Ishikawa (cell line): ENCODE results near the gene MOK.

ENCODE experiments used
- CEBPB ChIP-seq: IDR thresholded peaks from 2 replicates; pipeline ENCODE4 v1.6.1; 2012
- CREB1 ChIP-seq: IDR thresholded peaks from 2 replicates; pipeline ENCODE4 v1.6.1; 2012; ENCODE audit warnings: low read depth
- EGR1 ChIP-seq: IDR thresholded peaks from 2 replicates; pipeline ENCODE4 v1.6.1; 2012
- EP300 ChIP-seq: IDR thresholded peaks from 2 replicates; pipeline ENCODE4 v1.6.1; 2012; ENCODE audit warnings: borderline replicate concordance
- FOXM1 ChIP-seq: IDR thresholded peaks from 2 replicates; pipeline ENCODE4 v1.6.1; 2012; ENCODE audit warnings: low read depth, borderline replicate concordance
- NFIC ChIP-seq: IDR thresholded peaks from 2 replicates; pipeline ENCODE4 v1.6.1; 2012
- RAD21 ChIP-seq: IDR thresholded peaks from 2 replicates; pipeline ENCODE4 v1.6.1; 2012; ENCODE audit warnings: low read depth
- TAF1 ChIP-seq: IDR thresholded peaks from 2 replicates; pipeline ENCODE4 v1.6.1; 2012; ENCODE audit warnings: low read depth, mild to moderate bottlenecking
- TCF12 ChIP-seq: IDR thresholded peaks from 2 replicates; pipeline ENCODE4 v1.6.1; 2012; ENCODE audit warnings: low read depth
- TEAD4 ChIP-seq: IDR thresholded peaks from 2 replicates; pipeline ENCODE4 v1.6.1; 2012
- YY1 ChIP-seq: IDR thresholded peaks from 2 replicates; pipeline ENCODE4 v1.6.1; 2012; ENCODE audit warnings: low read depth
- ZBTB7A ChIP-seq: IDR thresholded peaks from 2 replicates; pipeline ENCODE4 v1.6.1; 2012; ENCODE audit warnings: low read depth
- TF ChIP-seq, protein P1 (sequence below): IDR thresholded peaks from 2 replicates; pipeline ENCODE4 v1.6.1; 2012
- TF ChIP-seq, protein P2 (sequence below): IDR thresholded peaks from 2 replicates; pipeline ENCODE4 v1.6.1; 2012; ENCODE audit warnings: low read depth, mild to moderate bottlenecking
- TF ChIP-seq, protein P3 (sequence below): IDR thresholded peaks from 2 replicates; pipeline ENCODE4 v1.6.1; 2012

MOK gene

DNA sequence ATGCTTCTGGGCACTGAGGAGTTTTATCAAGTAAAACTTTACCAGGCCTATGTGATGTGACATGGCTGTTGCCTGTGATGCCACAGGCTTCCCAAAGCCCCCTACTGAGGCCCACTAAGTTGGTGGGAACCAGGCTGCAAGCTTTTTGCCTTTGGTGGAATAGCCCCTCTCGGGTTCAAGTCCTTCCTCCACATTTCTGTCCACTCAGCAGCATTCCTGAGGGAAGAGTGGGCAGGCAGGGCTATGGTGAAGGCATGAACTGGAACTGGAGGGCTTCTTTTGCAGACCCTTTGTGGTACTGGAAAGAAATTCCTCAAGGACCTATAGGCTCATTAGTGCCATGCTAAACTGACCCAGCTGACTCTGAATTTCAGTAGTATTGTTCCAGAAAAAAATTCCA is 116.8 kb downstream of the MOK start:
- TF ChIP-seq, protein P1, sequence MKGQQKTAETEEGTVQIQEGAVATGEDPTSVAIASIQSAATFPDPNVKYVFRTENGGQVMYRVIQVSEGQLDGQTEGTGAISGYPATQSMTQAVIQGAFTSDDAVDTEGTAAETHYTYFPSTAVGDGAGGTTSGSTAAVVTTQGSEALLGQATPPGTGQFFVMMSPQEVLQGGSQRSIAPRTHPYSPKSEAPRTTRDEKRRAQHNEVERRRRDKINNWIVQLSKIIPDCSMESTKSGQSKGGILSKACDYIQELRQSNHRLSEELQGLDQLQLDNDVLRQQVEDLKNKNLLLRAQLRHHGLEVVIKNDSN, result no peak
- TF ChIP-seq, protein P2, sequence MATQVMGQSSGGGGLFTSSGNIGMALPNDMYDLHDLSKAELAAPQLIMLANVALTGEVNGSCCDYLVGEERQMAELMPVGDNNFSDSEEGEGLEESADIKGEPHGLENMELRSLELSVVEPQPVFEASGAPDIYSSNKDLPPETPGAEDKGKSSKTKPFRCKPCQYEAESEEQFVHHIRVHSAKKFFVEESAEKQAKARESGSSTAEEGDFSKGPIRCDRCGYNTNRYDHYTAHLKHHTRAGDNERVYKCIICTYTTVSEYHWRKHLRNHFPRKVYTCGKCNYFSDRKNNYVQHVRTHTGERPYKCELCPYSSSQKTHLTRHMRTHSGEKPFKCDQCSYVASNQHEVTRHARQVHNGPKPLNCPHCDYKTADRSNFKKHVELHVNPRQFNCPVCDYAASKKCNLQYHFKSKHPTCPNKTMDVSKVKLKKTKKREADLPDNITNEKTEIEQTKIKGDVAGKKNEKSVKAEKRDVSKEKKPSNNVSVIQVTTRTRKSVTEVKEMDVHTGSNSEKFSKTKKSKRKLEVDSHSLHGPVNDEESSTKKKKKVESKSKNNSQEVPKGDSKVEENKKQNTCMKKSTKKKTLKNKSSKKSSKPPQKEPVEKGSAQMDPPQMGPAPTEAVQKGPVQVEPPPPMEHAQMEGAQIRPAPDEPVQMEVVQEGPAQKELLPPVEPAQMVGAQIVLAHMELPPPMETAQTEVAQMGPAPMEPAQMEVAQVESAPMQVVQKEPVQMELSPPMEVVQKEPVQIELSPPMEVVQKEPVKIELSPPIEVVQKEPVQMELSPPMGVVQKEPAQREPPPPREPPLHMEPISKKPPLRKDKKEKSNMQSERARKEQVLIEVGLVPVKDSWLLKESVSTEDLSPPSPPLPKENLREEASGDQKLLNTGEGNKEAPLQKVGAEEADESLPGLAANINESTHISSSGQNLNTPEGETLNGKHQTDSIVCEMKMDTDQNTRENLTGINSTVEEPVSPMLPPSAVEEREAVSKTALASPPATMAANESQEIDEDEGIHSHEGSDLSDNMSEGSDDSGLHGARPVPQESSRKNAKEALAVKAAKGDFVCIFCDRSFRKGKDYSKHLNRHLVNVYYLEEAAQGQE, result no peak
- TF ChIP-seq CREB1 (no peak), TAF1 (no peak), CEBPB (no peak), FOXM1 (no peak), YY1 (no peak), RAD21 (no peak), TEAD4 (no peak), NFIC (no peak), EGR1 (no peak), EP300 (no peak), TCF12 (no peak), ZBTB7A (no peak)
- TF ChIP-seq, protein P3, sequence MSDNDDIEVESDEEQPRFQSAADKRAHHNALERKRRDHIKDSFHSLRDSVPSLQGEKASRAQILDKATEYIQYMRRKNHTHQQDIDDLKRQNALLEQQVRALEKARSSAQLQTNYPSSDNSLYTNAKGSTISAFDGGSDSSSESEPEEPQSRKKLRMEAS, result no peak

DNA sequence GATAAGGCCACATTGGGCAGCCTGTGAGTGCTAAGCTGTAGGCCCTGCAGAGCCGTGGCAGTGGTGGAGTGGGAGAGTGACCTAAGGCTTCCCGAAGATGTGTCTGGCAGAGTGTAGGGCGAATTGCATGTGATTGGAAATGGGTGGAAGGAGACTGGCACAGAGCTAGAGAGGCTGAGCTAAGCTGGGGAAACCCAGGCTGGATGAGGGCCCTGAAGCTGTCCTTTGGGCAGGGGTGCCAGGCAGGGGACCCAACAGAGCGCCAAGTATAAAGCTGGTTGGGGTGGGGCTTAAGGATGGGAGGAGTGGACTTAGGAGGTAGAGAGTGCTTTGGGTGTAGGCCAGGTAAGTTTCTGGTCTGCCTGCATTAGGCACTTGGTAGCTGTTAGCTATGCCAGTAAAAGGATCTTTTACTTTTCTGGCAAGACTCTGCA is 117.4 kb downstream of the MOK start:
- no peak for TF ChIP-seq TCF12
- no peak for TF ChIP-seq YY1
- TF ChIP-seq ZBTB7A, result no peak
- no peak for TF ChIP-seq NFIC
- TF ChIP-seq RAD21, result no peak
- TF ChIP-seq, protein P3, result no peak
- no peak for TF ChIP-seq EGR1
- TF ChIP-seq TAF1, result no peak
- TF ChIP-seq, protein P2, result no peak
- TF ChIP-seq, protein P1, result no peak
- TF ChIP-seq TEAD4, result no peak

DNA sequence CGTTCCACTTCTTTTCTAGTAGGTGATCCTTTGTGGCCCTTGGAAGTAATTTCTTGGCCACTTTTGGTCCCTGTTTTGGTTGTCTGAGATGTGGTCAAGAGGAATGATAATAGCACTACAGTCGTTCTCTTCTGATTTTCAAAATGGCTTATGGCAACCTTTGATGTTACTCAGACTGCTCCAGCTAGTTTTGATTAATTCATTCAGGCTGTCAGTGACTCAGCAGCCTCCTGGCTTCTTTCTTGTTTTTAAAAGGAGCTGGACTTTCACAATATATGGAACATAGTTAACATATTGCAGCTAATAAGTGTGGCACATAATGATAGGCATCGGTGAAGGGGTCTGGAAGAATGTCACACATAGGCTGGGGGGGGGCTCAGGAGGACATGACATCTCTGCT is 117.9 kb downstream of the MOK start:
- TF ChIP-seq RAD21 (no peak), TCF12 (no peak)

DNA sequence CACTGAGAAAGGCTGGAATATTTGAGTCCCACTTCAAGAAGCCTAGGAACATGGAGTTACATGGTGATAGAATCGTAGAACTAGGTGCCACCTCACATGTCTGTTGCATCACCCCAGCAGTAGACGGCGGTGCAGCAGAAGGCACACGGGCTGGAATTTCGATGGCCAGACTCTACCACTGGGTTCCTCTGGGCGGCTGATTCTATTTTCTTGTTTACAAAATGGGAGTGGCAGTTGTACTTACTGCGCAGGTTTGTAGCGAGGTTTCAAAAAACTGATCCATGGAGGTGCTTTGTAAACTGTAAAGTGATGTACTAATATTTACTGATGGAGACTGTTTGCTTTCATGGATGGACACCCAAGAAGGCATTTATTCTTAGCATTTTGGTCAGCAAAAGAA is 119.6 kb downstream of the MOK start:
- no peak for TF ChIP-seq EGR1
- TF ChIP-seq, protein P3, result peak; percentile 75
- TF ChIP-seq TEAD4, result peak; percentile 27; the same call in 1 of the 2 replicates
- TF ChIP-seq NFIC, result no peak
- TF ChIP-seq, protein P2, result no peak
- no peak for TF ChIP-seq RAD21
- no peak for TF ChIP-seq FOXM1

DNA sequence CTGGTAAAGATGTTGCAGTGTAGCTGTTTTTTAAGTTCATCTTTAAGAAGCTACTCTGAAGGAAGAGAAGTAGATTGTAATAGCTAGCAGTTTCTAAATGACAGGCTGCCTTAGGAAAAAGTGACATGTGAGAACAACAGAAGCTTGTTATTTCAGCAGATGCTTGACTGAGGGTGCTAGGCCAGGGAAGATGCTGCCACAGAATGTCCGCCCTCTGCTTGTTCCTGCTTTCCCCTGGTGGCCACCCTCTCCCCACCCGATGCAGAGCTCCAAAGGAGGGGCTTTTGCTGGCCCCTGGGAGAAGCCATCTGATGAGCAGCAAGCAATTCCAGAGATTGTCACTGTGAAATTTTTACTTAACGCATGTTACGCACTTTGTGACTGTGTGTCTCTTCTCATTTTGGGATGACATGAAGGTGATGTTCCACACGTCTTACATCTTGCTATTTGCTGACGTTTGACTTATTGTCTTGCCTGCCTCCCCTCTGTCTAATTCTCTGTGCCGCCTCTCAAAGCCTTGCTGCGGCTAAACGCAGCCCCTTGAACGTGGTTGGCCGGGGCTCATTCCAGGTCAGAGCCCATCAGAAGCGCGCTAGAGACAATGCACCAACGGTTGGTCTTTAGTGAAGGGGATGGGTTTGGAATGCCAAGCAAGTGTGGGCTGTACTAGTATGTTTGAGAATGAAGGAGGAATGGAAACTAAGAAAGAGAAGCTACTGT is 120.5 kb downstream of the MOK start:
- no peak for TF ChIP-seq NFIC
- no peak for TF ChIP-seq TEAD4
- TF ChIP-seq TAF1, result no peak
- TF ChIP-seq EP300, result no peak
- TF ChIP-seq EGR1, result no peak
- TF ChIP-seq RAD21, result no peak
- TF ChIP-seq FOXM1, result no peak
